ENCODE measurements around the gene AJM1.

AJM1 gene

DNA sequence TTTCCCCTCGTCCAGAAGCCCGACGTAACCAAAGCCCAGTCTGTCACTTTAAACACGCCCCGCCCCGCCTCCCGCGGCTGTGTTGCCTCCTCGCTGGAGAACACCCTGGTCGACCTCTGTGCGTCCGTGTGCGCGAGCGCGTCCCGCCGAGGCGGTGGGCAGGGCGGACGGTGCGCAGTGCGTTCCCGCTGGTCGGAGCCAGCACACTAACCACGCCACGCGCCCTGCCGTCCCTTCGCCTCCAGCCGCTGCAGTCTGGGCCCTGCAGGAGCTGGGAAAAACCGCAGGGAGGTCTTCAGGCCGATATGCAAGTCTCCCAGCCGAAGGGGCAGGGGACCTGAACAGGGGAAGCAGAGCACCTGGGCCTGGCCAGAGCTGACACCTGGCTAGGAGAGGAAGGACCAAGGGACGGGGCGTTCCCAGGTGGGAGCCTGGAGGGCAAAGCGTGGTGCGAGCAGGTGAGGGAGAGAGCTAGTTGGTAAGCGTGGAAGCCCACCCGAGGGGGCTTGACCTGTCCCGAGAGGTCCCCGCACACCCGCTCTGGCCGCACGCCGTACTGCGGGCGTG is 5.6 kb downstream of the AJM1 start:
- no peak overlapping the region for H3K27ac ChIP-seq
- H3K27me3 ChIP-seq (replicated peaks): peaks cover 15% of the 10 kb centered on the region

DNA sequence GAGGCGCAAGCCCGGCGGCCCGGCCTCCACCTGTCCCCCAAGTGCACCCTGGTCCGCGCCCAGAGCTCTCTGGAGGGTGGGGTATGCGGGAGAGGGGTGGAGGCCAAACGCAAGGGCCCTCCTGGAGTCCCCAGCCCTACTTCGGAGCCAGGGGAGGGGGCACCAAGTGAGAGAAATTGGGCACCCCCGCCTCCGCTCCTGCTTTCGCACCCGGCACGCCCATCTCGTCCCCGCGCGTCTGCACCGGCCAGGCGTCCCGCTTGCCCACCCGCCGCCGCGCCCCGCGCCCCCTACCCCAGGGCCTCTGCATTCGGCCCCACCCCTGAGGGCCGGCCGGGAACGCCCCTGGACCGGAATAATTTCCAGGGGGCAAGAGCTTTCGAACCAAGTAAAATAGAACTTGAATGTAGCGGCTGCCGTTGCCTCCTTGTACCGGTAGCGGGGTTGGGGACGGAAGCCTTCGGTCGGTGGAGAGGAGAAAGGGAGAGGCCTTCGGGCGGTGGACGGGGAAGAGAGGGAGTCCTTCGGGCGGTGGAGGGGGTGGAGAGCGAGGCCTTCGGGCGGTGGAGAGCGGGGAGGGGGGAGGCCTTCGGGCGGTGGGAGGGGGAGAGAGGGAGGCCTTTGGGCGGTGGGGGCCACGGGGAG is 6.2 kb downstream of the AJM1 start:
- TF ChIP-seq, protein P1, sequence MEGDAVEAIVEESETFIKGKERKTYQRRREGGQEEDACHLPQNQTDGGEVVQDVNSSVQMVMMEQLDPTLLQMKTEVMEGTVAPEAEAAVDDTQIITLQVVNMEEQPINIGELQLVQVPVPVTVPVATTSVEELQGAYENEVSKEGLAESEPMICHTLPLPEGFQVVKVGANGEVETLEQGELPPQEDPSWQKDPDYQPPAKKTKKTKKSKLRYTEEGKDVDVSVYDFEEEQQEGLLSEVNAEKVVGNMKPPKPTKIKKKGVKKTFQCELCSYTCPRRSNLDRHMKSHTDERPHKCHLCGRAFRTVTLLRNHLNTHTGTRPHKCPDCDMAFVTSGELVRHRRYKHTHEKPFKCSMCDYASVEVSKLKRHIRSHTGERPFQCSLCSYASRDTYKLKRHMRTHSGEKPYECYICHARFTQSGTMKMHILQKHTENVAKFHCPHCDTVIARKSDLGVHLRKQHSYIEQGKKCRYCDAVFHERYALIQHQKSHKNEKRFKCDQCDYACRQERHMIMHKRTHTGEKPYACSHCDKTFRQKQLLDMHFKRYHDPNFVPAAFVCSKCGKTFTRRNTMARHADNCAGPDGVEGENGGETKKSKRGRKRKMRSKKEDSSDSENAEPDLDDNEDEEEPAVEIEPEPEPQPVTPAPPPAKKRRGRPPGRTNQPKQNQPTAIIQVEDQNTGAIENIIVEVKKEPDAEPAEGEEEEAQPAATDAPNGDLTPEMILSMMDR (IDR thresholded peaks at IDR 0.05; ENCODE audit: low read depth, low read length, missing control alignments): no peak
- DNase-seq: no peak
- Histone ChIP-seq H3K27ac (peak overlapping the region; percentile 17), H3K36me3 (replicated peaks) (peaks cover 17% of the 10 kb centered on the region), H3K4me3 (ENCODE audit: low read depth, low read length) (peak overlapping the region; percentile 79), H3K27me3 (replicated peaks) (peaks cover 15% of the 10 kb centered on the region)
- in situ Hi-C loops (cut with HindIII; ENCODE audit: low pct_ligation_motif_present, low sequenced_read_pairs): no loop called here

More for the DNA sequence above, 5.6 kb downstream of the AJM1 start:
- DNase-seq: peak; percentile 63
- H3K4me3 ChIP-seq (ENCODE audit: low read depth, low read length): peak overlapping the region; percentile 79
- in situ Hi-C loops (cut with HindIII; ENCODE audit: low pct_ligation_motif_present, low sequenced_read_pairs): no loop called here
- peaks cover 17% of the 10 kb centered on the region for H3K36me3 ChIP-seq (replicated peaks)
- TF ChIP-seq, protein P1 (IDR thresholded peaks at IDR 0.05; ENCODE audit: low read depth, low read length, missing control alignments): no peak

DNA sequence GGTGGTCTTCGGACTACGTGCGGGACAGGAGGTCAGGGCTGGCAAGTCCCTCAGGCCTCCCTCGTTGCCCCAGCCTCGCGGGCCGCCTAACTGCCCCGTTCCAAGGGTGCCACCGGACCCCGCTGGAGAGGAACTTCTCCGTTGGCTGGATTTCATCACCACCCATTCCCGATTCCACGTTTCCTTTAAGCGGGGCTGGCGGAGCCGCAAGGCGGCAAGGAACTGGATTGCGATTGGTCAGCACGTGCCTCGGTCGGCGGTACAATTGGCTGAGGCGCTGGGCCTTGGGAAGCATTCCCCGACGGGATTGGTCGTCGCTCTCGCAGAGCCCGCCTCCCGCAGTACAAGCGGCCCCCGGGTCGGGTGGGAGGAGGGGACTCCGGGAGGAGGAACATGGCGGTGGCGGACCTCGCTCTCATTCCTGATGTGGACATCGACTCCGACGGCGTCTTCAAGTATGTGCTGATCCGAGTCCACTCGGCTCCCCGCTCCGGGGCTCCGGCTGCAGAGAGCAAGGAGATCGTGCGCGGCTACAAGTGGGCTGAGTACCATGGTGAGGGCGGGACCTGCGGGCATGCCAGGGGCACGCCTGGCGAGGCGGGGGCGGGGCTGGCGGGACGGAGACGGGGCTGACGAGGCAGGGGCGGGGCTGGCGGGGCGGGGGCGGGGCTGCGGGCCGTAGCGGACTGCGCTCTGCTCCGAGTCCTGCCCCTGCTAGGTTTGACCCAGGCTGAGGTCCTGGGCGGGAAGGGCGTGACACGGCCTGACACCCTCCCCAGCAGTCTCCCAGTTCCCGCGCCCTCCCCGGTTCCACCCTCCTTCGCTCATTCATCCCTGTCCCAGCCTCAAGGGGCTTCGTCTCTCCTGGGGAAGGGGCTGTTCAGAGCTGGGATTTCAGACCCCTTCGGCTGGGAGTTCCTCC is 7.0 kb downstream of the AJM1 start, which contains the start of gene PHPT1:
Gene PHPT1 (plus strand): TSS at position 372 of the 922 bp plus-strand sequence. CDS start 22 bp downstream, at position 394.
- H3K27me3 ChIP-seq (replicated peaks): peaks cover 11% of the 10 kb centered on the region
- H3K27ac ChIP-seq: peak within 1 kb of the TSS; percentile 74
- peak; percentile 98 for DNase-seq
- TF ChIP-seq, protein P1 (IDR thresholded peaks at IDR 0.05; ENCODE audit: low read depth, low read length, missing control alignments): no peak
- H3K4me3 ChIP-seq (ENCODE audit: low read depth, low read length): peak within 1 kb of the TSS; percentile 79
- H3K36me3 ChIP-seq (replicated peaks): peaks cover 17% of the 10 kb centered on the region
- in situ Hi-C loops (cut with HindIII; ENCODE audit: low pct_ligation_motif_present, low sequenced_read_pairs): no loop called here

DNA sequence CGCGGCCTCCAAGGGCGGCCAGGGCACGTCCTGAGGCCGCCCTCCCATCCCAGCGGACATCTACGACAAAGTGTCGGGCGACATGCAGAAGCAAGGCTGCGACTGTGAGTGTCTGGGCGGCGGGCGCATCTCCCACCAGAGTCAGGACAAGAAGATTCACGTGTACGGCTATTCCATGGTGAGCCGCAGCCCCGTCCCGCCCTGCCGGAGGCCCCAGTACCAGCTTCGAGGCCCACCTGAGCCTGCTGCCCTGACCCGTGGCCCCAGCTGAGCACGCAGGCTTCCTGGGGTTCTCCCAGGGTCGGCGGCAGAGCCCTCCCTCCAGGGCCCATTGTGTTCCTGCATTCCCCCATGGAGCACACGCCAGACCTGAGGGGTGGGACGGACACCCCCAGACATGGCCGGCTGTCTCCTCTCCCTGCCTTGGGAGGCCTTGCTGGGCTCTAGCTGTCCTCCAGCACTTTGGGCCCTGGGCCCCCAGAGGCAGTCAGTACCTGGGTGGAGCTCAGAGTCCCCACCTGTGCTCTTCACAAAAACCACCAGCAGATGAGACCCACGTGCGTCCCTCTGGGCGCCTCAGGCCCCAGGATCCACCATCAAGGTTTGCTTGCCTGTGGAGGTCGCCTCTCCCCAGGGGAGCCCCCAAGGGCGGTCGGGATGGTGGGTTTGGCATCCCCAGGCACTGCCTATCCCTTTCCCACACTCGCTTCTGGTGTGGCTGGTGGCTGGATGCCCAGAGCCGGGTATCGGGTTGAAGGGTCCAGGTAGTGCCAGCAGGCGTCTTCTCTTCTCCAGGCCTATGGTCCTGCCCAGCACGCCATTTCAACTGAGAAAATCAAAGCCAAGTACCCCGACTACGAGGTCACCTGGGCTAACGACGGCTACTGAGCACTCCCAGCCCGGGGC is 7.9 kb downstream of the AJM1 start:
- DNase-seq: no peak

More for the DNA sequence above, 7.9 kb downstream of the AJM1 start:
- Histone ChIP-seq H3K4me3 (ENCODE audit: low read depth, low read length) (peak overlapping the region; percentile 79), H3K27ac (peak overlapping the region; percentile 31), H3K36me3 (replicated peaks) (peaks cover 17% of the 10 kb centered on the region), H3K27me3 (replicated peaks) (peaks cover 10% of the 10 kb centered on the region)
- TF ChIP-seq, protein P1 (IDR thresholded peaks at IDR 0.05; ENCODE audit: low read depth, low read length, missing control alignments): no peak
- in situ Hi-C loops (cut with HindIII; ENCODE audit: low pct_ligation_motif_present, low sequenced_read_pairs): no loop called here
